GM19324 (cell line): Measurements from ENCODE around the gene GABRD.

Experiments used
- ATAC-seq: cut with Tn5 transposase; IDR thresholded peaks from one replicate; pipeline ENCODE4 v1.9.1; 2021; ENCODE audit warnings: mild to moderate bottlenecking, moderate library complexity; ENCODE audit not compliant: unreplicated experiment, low FRiP score

GABRD gene

GRCh38 chr1:1984560-1985070, 34.5 kb upstream of the GABRD start:
- no peak for ATAC-seq

GRCh38 chr1:1985375-1986050, 33.6 kb upstream of the GABRD start:
- ATAC-seq = no peak

- no peak for ATAC-seq
Measured at GRCh38 chr1:1986451-1987141, 32.5 kb upstream of the GABRD start.

- no peak for ATAC-seq
Measured at GRCh38 chr1:1987142-1987510, 32.0 kb upstream of the GABRD start.

GRCh38 chr1:1988061-1988945, 30.8 kb upstream of the GABRD start:
- ATAC-seq = no peak

- ATAC-seq = no peak
Measured at GRCh38 chr1:1989102-1989542, 30.0 kb upstream of the GABRD start.

GRCh38 chr1:1989789-1990188, 29.4 kb upstream of the GABRD start:
- ATAC-seq = no peak

- ATAC-seq = no peak
Measured at GRCh38 chr1:1990222-1990621, 28.9 kb upstream of the GABRD start.

- no peak for ATAC-seq
Measured at GRCh38 chr1:1994536-1994935, 24.6 kb upstream of the GABRD start.

GRCh38 chr1:1996207-1996651, 22.9 kb upstream of the GABRD start:
- no peak for ATAC-seq

- ATAC-seq = no peak
Measured at GRCh38 chr1:1997576-1997975, 21.6 kb upstream of the GABRD start.

GRCh38 chr1:2000432-2000831, 18.7 kb upstream of the GABRD start:
- no peak for ATAC-seq

GRCh38 chr1:2000850-2001249, 18.3 kb upstream of the GABRD start:
- no peak for ATAC-seq

GRCh38 chr1:2001773-2002411, 17.3 kb upstream of the GABRD start:
- ATAC-seq = no peak

GRCh38 chr1:2003541-2004131, 15.5 kb upstream of the GABRD start, which contains the start of gene CFAP74:
CFAP74 (minus strand) TSS chr1:2003786; CDS start chr1:1990956, 12,830 bp downstream.
- ATAC-seq = no peak

GRCh38 chr1:2004856-2005255, 14.3 kb upstream of the GABRD start:
- ATAC-seq = no peak

GRCh38 chr1:2009101-2010053, 9.8 kb upstream of the GABRD start:
- ATAC-seq = no peak

GRCh38 chr1:2014181-2014580, 5.0 kb upstream of the GABRD start:
- ATAC-seq = no peak
